Superior temporal gyrus (tissue), 1 donor: ENCODE measurements around the gene ESPL1.
"Not testable (repeated sequence)": the region's sequence is repeated elsewhere in the genome, so short reads cannot be mapped to it uniquely, and the experiment has no call there.

ENCODE experiments used
- DNase-seq: peaks from one replicate; pipeline ENCODE4 v3.0.0-alpha.2; 2016; ENCODE audit errors: extremely low spot score

ESPL1 gene

DNA sequence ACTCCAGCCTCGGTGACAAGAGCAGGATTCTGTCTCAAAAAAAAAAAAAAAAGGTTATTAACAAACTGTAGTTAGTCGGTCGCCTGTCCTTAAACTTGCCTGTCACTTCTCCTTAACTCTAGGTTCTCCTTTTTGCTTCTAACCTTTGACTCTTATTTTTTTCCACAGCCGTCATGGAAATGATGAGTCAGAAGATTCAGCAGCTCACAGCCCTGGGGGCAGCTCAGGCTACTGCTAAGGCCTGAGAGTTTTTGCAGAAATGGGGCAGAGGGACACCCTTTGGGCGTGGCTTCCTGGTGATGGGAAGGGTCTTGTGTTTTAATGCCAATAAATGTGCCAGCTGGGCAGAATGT is 31.0 kb downstream of the ESPL1 start:
- DNase-seq, result no peak

DNA sequence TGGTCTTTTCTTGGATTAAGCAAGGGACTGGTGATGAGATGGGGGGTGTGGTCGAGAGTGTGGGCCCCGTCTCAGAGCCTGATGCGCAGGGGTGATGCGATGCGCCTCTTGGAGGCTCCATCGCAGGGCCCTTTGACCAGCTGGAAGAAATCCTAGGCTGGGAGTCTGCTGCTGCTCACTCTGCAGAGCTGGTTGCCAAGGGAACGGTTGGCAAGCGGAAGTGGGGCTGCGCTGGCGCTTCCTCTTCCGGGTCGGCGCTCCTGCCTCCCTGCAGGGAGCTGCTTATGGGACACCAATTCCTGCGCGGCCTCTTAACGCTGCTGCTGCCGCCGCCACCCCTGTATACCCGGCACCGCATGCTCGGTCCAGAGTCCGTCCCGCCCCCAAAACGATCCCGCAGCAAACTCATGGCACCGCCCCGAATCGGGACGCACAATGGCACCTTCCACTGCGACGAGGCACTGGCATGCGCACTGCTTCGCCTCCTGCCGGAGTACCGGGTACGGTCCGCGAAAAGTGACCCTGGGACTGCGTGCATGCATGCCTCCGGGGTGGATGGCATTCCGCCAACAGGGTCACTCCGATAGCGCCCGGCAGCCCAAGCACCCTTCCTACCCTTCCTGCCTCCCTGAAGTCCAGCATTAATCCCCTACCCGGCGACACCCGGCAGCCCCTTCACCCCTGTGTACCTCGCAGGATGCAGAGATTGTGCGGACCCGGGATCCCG is 31.5 kb downstream of the ESPL1 start, which contains the start of gene MYG1:
Gene MYG1, plus strand, starts transcription at position 242 of the 727 bp plus-strand sequence. Its CDS starts 43 bp downstream, at position 285.
- peak; percentile 94 for DNase-seq

DNA sequence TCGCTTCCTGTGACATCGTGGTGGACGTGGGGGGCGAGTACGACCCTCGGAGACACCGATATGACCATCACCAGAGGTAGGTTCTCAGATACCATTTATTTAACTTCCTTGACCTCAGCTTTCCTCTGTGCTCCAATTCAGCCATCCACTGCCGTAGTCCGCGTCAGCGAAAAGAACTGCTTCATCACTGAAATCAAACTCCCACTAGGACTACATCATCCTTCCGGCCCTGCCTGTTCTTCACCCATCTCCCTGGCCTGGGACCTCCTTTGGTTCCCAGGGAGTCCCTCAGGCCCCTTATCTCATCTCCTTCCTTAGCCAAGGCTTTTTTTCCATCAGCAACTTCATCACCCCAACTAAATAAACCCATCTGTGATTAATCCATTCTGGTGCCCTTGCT is 32.1 kb downstream of the ESPL1 start:
- DNase-seq, result no peak

DNA sequence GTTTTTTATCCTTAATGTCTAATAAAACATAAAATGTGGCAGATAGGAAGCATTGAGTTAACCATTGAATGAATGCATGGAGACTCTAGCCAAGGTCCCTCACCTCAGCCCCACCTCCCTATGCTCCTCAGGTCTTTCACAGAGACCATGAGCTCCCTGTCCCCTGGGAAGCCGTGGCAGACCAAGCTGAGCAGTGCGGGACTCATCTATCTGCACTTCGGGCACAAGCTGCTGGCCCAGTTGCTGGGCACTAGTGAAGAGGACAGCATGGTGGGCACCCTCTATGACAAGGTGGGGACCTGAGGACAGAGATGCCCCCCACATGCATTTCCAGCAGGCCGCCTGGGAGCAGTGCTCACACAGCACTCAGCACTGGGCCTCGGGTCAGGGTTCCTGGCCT is 34.8 kb downstream of the ESPL1 start:
- DNase-seq, result no peak

DNA sequence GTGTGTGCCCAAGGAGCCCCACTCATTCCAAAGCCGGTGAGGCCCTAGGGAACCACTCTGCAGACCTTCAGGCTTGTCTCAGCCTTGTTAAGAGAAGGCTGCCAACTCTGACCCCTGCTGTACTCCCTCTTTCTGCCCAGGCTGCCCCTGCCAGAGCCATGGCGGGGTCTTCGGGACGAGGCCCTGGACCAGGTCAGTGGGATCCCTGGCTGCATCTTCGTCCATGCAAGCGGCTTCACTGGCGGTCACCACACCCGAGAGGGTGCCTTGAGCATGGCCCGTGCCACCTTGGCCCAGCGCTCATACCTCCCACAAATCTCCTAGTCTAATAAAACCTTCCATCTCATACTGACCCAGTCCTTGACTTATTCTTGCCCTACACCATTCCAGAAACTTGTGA is 38.7 kb downstream of the ESPL1 start:
- DNase-seq, result no peak

DNA sequence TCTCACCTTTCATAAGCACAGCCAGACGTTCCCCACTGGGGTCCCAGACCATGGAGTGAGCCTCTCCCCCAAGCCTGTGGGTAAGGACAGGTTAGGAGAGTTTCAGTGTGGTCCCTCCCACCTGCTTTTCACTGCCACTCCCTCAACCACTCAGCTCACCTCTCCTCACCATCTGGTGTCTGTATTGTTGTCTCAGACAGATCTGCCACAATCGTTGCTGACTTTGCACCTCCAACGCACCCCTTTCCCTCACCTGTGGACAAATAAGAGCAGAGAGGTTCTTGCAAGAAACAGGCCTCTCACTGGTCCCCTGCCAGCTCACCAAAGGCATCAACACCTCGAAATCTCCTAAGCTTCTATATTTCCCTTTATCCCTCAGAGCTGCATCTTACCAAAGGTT is 40.2 kb downstream of the ESPL1 start:
- DNase-seq, result no peak

DNA sequence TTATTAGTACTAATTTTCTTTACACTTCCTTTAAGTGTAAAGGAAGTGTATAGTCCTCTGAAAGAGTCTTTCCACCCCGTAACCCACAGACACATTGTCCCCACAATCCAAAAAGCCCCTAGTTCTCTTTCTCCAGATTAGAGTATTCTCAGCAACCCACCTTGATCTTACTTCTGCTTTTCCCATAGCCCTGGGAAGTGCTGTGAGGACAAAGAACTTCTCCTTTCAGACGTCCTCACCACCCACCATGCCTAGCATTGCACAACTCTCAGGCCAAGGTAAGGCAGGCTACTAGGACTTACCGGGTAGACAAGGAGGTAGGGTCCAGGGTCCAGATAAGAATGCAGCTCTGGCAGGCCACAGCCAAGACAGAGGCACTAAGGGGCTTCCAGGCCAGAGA is 45.9 kb downstream of the ESPL1 start:
- no peak for DNase-seq

DNA sequence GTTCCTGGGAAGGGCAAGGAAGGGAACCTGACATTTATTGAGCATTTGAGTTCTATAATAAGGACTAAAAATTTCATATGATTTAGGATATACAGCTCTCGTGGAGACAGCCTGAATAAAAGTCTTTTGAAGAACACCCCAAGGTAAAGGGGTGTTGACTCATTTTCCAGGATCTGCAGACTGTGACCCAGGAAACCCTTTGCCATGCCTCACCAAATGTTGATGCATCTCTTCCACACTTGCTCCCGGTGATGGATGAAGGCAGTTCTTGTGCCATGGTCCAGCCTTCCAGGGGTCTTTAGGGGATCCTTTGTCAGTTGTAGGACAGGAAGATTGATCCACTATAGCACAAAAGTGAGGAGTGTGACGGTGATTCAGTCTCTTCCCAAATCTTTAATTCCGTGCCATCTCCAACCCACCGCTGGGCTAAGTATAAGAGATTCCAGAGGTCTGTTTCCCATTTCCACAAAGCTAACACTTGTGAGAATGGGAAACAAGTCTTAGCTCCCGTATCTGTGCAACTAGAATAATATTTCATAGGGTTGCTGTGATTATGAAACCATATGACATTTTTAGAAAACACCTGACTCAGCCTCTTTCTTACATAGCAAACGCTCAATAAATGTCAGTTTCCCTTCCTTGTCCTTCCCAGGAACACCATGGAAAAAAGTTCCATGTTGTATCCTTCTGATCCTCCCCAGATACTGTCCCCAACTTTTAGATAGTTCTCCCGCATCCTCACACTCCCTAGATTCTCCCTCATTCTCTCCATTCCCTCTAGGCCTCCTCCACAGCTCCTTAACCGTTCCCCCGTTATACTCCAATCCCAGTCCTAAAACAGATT is 52.5 kb downstream of the ESPL1 start:
- DNase-seq, result no peak

DNA sequence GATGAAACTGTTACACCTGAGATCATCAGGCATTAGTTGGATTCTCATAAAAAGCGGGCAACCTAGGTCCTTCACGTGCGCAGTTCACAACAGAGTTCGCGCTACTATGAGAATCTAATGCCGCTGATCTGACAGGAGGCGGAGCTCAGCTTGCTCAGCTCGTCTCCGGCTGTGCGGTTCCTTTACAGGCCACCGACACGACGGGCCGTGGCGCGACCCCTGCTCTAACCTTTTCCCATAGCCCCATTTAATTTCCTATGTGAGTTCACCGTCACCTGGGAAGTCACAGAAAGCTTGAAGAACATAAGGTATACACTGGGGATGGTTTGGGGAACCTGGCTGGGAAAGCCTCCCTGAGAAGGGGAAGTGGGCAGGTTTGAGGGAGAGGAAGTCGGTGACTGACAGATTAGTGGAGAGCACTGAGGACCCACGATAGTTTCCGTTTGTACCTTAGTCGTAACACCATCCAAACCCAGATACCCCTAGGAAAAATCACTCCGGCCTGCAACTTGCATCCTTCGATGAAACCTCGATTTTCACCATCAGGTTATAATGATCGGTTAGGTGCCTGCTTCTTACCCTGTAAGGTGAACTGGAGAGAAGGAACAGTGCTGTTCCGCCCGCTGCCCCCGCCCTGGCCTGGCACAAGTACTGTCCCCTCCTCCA is 56.1 kb downstream of the ESPL1 start:
- no peak for DNase-seq

DNA sequence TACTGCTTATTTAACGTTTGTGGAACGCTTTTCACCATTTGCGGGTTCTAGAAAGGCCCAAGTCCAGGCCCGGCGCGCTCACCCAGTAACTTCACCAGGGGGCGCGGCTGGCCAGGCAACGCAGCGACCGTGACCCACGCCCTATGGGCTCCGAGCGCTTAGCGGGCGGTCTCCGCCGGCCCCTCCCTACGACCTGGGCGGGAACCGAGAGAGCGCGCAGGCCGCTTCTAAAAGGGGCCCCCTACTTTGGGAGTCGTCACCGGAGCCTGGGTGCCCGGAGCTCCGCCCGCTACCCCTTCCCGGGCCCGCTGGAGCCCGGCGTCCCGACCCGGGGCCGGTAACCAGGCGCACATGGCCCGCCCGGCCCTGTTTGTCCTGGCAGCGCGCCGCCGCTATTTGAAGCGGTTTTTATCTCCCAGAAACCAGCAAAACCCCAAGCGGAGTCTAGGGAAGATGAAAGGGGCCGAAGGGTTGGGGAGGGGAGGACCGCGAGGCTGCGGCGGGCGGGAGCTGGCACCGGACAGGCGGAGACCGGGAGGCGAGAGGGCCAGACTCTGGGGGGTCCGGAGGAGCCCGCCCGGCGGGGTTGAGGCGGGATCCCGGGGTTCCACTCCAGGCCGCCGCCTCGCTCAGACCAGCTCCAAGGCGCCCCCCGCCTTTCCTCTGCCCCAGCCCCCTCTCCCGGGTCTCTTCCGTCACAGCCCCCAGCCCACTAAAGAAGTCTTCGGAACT is 56.8 kb downstream of the ESPL1 start:
- peak; percentile 94 for DNase-seq

DNA sequence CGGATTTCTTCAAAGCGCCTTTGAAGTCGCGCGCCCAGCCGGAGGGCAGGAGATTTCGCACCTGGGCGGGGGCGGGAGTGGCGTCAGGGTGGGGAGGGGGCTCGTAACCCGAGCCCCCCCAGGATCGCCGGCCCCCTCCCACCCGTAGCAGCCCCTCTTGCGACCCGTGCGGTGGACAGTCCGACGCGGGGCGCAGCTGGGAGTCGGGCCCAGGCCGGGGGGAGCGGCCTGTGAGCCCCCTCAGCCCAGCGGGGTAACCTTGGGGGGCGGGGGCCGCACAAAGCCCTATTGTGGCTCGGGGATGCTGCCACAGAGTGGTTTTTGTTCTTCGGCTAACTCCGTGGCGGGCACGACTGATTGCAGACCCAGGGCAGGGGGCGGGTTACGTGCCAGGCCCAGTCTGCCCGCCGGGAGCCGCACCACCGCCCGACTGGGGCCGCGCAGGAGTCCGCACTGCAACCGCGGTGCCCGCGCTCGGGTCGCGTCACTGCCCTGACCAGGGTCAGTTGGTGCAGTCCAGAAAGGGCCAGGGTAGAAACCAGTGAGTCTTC is 57.5 kb downstream of the ESPL1 start:
- DNase-seq, result peak; percentile 84

DNA sequence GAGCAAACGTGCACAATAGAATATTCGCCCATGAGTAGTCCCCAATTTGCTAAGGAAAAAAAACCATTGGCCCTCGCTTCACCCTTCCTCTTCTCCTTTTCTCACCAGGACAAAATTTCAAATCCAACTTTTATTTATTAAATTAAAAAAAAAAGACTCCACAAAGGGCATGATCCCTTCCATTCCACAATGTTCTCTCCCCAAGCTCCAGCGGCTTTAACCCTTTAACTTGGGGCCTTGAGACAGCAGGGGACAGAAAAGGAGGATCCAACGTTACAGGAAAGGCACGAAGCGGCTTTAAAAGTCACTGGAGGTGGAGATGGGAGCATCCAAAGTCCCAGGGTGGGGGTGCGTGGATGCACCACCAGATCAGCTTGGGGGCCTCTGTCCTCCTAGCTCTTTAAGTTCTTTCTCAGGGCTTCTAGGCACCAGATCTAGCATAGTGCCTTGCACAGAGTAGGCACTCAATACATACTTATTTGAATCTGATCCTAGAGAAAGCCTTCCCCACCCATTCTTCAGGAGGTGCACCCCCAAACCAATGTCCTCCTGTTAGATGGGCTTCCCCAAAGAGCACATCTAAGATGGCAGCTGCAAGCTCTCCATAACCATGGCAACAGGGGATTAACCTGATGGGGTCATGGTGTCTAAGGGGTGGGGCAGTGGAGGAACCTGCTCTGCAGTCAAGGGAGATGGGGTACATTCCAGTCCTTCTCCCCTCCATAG is 58.5 kb downstream of the ESPL1 start:
- no peak for DNase-seq

DNA sequence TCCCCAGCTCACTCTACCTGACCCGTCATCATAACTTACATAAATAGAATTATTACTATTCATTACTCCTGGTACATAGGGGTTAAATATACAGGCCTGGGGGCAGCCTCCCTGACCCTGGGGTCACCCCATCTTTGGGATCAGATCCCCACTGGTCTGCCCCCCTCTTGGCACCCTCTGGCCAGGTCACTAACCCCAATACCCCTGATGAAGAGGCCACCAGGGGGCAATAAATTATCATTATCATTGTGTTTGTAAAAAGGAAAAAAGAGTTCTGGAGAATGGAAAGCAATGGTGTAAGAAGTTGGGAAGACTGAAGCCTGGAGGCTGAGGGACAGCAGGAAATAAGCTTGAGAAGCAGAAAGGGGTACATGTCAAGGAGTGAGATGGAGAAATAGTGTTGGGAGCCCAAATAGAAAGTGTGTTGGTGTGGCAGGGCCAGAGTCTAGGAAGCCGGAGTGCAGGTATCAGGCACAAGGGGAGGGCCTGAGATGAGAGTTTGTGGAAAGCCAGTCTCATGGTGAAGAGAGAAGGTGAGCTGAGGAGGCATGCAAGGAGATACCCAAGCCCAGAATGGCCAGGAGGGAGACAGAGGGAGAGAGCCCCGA is 59.4 kb downstream of the ESPL1 start:
- DNase-seq, result peak; percentile 74

DNA sequence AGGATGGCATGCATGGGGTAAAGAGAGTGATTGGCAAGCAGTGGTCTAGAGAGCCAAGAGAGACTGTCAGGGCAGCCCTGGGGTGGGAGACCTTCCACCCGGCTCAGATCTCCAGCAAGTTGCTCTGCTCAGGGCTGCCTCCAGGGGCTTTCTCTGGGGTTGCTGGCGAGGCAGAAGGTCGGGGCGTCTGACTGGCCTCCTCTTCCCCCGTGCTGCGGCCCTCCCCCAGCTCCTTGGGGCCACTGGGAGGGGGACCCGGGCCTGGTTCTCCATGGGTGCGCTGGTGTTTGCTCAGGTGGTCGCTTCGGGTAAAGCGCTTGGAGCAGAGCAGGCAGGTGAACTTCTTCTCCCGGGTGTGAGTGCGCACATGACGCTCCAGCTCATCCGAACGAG is 59.9 kb downstream of the ESPL1 start:
- no peak for DNase-seq

DNA sequence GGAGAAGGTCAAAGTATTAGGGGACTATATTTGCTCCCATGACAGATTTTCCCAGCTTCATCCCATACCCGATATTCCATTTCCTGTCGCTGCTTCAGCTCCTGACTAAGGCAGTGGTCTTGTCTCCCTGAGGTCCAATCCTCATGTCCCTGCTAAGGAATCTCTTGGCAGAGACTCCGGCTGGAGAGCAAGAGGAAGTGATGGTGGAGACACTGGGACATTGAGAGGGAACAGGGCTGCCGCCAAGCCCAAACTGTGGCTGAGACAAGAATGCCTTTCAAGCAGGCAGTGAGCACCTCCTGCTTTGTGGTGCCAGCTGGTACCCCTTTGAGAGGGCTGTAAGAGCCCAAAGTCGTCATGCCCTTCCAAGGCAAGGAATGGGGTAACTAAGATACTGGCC is 62.6 kb downstream of the ESPL1 start:
- no peak for DNase-seq

DNA sequence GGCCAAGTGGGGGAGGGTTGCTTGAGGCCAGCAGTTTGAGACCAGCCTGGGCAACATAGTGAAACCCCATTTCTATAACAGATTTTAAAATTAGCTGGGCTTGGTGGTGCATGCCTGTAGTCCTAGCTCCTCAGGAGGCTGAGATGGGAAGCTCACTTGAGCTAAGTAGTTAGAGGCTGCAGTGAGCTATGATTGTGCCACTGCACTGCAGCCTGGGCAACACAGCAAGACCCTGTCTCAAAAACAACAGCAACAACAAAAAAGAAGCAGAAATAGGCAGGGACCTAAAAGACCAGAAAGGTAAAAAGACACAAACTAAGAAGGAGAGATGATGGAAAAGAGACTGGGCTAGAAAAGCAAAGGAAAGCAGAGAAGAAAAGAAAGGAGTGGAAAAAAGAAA is 64.2 kb downstream of the ESPL1 start:
- DNase-seq, result not testable (repeated sequence)

DNA sequence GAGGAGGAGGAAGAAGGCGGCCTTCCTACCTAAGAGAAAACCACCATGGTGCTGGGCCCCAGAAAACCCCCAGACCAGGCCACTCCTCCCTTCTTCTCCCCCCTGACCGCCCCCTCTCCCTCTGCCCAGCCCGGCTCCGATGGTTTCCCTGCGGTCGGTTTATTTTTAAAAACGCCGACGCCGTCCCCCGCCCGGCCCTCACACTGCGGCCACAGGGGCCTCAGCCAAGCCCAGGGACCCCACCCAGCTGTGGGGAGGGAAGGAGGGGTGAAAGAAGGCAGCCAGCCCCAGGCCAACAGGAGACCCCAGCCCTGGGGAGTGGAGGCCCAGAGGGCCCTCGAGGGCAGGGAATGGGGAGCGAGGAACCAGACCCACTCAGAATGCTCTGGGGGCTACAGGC is 64.6 kb downstream of the ESPL1 start:
- no peak for DNase-seq

DNA sequence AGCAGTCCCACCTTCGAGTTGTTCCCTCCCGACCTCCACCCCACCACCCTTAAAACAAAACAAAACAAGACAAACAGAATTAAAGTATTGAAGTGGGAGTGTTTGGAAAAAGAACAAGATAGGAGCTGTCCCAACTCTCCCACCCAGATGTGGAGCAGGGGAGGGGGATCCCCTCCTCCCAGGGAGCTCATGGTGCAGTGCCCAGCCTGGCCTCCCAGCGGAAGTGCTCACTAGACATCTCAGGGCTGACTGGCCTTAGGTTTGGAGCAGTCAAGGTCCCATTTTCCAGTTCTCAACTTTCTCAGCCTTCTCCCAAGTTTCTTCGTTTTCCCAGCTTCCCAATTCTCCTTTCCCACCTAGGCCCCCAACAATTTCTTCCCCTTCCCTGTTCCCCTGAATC is 65.2 kb downstream of the ESPL1 start:
- DNase-seq, result no peak

DNA sequence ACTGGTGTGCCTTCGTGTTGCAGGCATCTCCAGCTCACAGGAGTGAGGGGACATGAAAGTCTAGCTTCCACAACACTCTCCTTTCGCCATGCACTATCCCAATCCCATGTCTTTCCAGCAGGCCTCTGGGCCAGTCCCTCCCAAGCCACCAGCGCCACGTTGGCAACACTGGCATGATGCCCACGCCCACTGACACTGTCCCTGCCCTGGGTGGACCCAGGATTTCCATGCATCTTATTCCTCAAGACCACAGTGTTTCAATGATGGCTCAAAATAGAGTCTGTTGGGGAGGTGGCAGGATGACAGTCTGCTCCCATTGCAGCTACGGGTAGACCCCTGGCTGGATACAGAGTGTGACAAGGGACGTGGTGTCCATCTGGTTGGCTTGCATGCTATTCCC is 65.7 kb downstream of the ESPL1 start:
- no peak for DNase-seq

DNA sequence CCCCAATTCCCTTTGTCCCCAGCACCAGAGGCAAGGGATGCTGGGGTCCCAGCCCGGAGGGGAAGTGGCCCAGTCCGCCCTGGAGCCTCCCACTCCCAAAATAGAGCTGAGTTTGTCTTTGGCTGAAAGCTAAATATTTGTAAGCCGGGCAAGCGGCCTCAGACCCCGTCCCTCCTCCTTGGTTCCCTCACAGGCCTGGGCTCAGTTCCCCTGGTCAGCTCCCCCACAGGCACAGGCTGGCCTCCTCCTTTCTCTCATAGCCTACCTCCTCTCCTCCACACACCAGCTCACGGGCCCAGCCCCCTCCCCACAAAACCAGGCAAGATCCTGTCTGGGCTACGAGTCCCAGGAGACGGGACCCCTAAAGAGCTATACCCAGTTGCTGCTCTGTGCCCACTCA is 66.7 kb downstream of the ESPL1 start:
- DNase-seq, result no peak
